Right lobe of liver (tissue), 6 donors: ENCODE data around the gene CLCNKB. TPM values are rescaled to one million over a fixed set of nuclear protein-coding genes. Genes with fewer than 3 reads are reported as not detected.

ENCODE experiments used
- ATAC-seq, 4 donors: fragments of 200-7000 bp; cut with Tn5 transposase; one replicate each; pipeline ENCODE4 v1.9.1; 2020; ENCODE audit warnings: mild to moderate bottlenecking in 4 of 4, moderate library complexity in 4 of 4
- DNase-seq, 3 donors: peaks; one replicate each; pipeline ENCODE4 v3.0.0-alpha.2; 2020
- H3K27ac ChIP-seq, 3 donors: fragments of 200-600 bp; one replicate each; pipeline ENCODE4 v1.8.0; 2022
- H3K27me3 ChIP-seq, 2 donors: fragments of 200-600 bp; one replicate each; pipeline ENCODE4 v1.8.0; 2022
- H3K36me3 ChIP-seq, 4 donors: fragments of 200-600 bp; sonication (generic) in 1 of 4; one replicate each; pipeline versions ENCODE4 v1.5.1 to v1.8.0; 2017 to 2022; ENCODE audit warnings: control low read depth in 1 of 4
- H3K4me1 ChIP-seq, 4 donors: fragments of 200-600 bp; sonication (generic) in 1 of 4; one replicate each; pipeline versions ENCODE4 v1.5.1 to v1.8.0; 2017 to 2022; ENCODE audit warnings: control low read depth in 1 of 4
- H3K4me3 ChIP-seq, 3 donors: fragments of 200-600 bp; one replicate each; pipeline ENCODE4 v1.8.0; 2022
- H3K9me3 ChIP-seq, 4 donors: fragments of 200-600 bp; sonication (generic) in 1 of 4; one replicate each; pipeline versions ENCODE4 v1.5.1 to v1.8.0; 2017 to 2022; ENCODE audit warnings: control low read depth in 1 of 4
- POLR2A ChIP-seq: fragments of 450-650 bp; IDR thresholded peaks from one replicate; pipeline ENCODE4 v1.6.1; 2017; ENCODE audit warnings: antibody characterized with exemption, mild to moderate bottlenecking
- WGBS: methylation state at CpG from one replicate; pipeline ENCODE4 v1.1.6; 2018; ENCODE audit warnings: low coverage, low lambda C conversion rate; ENCODE audit not compliant: insufficient coverage; ENCODE audit errors: missing lambda C conversion rate; 5-methylcytosine and 5-hydroxymethylcytosine counted together
- intact Hi-C, 2 donors: fragments of 100-400 bp; cut with DNase I; formaldehyde crosslinking; loops; one replicate each; pipeline versions ENCODE4 v1.11.2 to v1.14.1; 2022
- total RNA-seq, 6 experiments: library from RNA; depleted of rRNA in 2 of 6; stranded (reverse); fragments of >200 nt in 2 of 6; fragmentation: NEBNext Ultra II Directional in 3 of 6; extraction: Animal tissue kit (Norgen Biotek cat#: 25700) in 3 of 6; gene quantifications; one replicate each; pipeline versions ENCODE4 v1.1.0 to v1.2.4, GENCODE V29; 2016 to 2023
- TF ChIP-seq, protein P1 (sequence below), 4 donors: fragments of 200-600 bp in 3 of 4; fragments of 450-650 bp in 1 of 4; IDR thresholded peaks; one replicate each; pipeline versions ENCODE4 v1.5.1 to v1.8.0; 2016 to 2022; ENCODE audit warnings: antibody characterized with exemption in 4 of 4, mild to moderate bottlenecking in 2 of 4
- donor health status: DM: no; HTN: yes; CAD: no.
- donor health status: DM: no; HTN: no; CAD: no.
- donor health status: DM: no; HTN: no; CAD: no.
- donor health status: DM: no; HTN: yes; CAD: no.
- donor health status: DM: no; HTN: yes; CAD: no.

CLCNKB gene
- total RNA-seq, 6 experiments from 2014 or later: not detected

DNA sequence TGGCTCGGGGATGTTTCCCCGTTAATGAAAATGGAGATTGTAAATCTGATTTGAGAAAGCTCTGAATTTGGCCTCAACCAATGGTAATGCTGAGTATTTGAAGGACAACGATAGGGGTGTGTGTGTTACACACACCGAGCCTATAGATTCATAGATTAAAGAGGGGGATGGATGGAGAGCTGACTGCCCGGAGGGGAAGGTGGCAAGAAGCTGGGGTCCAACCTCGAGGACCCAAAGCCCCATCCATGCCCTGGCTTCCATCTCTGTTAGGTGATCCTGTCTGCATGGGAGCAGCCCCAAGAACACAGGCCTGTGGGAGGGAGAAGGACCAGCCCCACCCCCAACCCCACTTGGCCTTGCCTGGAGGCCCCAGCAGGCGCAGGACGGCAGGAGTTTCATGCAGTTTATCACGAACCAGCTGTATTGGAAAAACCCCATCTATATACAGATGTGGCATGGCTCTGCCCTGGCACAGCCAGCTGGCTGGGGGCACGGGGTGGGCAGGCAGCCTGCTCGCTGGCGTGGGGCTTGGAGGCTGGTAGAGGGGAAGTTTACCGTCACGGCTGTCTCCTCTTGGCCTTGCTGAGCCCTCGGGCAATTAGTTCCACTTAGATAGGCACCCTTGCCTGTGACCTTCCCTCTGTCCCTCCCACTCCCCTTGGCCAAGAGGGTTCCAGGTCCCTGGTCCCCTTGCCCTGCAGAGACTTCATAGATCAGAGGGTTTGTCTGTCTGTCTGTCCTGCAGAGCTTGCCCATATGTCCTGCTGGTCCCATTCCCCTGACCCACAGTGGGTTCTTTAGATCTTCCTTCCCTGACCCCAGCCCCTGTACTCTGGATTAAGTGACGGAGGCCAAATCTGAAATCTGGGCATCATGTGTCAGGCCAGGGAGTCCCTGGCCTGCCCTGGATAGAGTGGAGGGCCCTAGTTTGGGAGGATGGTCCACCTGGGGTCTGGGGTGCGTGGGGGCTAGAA, 28.8 kb upstream of the CLCNKB start:
- no peaks in the 10 kb centered on the region for H3K36me3 ChIP-seq
- H3K27ac ChIP-seq: no peak overlapping the region
- no peaks in the 10 kb centered on the region for H3K9me3 ChIP-seq
- H3K27me3 ChIP-seq: no peaks in the 10 kb centered on the region
- DNase-seq: peak in 1 of 3 donors; percentile 52
- TF ChIP-seq, protein P1, sequence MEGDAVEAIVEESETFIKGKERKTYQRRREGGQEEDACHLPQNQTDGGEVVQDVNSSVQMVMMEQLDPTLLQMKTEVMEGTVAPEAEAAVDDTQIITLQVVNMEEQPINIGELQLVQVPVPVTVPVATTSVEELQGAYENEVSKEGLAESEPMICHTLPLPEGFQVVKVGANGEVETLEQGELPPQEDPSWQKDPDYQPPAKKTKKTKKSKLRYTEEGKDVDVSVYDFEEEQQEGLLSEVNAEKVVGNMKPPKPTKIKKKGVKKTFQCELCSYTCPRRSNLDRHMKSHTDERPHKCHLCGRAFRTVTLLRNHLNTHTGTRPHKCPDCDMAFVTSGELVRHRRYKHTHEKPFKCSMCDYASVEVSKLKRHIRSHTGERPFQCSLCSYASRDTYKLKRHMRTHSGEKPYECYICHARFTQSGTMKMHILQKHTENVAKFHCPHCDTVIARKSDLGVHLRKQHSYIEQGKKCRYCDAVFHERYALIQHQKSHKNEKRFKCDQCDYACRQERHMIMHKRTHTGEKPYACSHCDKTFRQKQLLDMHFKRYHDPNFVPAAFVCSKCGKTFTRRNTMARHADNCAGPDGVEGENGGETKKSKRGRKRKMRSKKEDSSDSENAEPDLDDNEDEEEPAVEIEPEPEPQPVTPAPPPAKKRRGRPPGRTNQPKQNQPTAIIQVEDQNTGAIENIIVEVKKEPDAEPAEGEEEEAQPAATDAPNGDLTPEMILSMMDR (IDR thresholded peaks at IDR 0.05): no peak
- TF ChIP-seq POLR2A: no peak
- H3K4me1 ChIP-seq: peaks cover 0 to 11% (median 2%) of the 10 kb centered on the region in 4 donors
- ATAC-seq: no peak
- no peak overlapping the region for H3K4me3 ChIP-seq
- intact Hi-C loops: no loop called here
- WGBS: 52% methylated on average over 4 of the region's 17 CpGs

DNA sequence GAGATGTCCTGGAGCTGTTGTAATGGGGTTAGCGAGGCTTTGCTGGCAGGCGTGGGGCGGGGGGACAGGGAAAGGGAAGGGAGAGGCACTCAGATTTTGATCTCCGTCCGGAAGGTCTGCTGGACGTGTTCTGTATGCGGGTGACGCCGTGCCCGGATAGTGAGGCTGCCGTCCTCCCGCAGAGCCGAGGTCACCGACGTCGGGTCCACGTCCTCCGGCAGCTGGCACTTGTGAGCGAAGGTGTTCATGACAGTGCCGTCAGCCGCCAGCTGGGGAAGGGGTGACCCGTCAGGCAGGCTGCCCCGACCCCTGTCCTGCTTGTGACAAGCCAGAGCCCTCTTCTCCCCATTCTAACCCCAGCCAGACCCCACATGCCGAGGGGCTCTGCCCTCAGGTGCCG, 28.1 kb upstream of the CLCNKB start:
- H3K9me3 ChIP-seq: no peaks in the 10 kb centered on the region
- no peak overlapping the region for H3K27ac ChIP-seq
- 60% methylated on average over 1 of the region's 25 CpGs for WGBS
- no peaks in the 10 kb centered on the region for H3K36me3 ChIP-seq
- H3K4me3 ChIP-seq: no peak overlapping the region
- H3K4me1 ChIP-seq: peaks cover 0 to 11% (median 2%) of the 10 kb centered on the region in 4 donors
- TF ChIP-seq POLR2A: no peak
- TF ChIP-seq, protein P1 (IDR thresholded peaks at IDR 0.05): no peak
- no peak for ATAC-seq
- DNase-seq: peak in 1 of 3 donors; percentile 48
- H3K27me3 ChIP-seq: no peaks in the 10 kb centered on the region
- intact Hi-C loops: no loop called here

DNA sequence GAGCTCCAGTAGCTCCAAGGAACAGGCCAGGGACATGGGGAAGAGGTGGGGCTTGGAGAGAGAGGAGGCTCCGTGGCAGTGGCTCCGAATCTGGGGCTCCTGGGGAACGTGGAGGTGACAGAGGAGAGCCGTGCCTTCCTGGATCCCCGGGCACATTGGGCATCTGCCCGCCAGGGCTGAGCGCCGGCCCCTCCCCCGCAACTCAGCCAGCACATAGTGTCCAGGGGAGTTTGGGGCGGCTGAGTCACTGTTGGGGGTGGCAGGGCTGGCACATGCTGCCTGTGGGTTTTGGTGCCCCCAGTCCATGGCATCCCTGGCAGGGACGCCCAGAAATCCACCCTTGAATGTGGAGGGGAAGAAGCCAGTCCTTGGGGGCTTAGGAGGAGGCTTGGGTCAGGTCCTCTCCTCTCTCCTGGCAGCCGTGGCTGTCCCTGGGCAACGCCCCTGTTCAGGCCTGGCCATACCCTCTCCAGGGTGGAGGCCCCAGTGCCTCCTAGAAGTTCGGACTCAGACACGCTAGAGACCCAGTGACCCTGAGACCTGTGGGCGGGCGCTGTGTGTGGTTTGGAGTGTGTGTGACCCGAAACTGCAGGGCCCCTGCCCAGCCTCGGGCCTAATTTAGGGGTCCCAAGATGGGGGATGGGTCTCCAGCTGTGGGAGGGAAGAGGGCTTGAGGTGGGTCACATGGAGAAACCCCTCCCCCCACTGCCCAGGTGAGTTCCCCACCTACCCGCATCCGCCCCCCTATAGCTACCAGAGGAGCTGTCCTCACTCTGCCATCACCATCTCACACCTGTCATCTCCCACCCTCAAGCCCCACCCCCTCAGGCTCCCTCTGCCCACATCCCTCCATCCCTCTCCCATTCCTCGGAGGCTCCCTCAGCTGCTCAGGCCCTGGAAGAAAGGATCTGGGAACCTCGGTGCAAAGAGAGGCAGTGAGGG, 27.4 kb upstream of the CLCNKB start:
- no peaks in the 10 kb centered on the region for H3K27me3 ChIP-seq
- peaks cover 0 to 11% (median 2%) of the 10 kb centered on the region in 4 donors for H3K4me1 ChIP-seq
- no peaks in the 10 kb centered on the region for H3K36me3 ChIP-seq
- no peak overlapping the region for H3K4me3 ChIP-seq
- H3K27ac ChIP-seq: no peak overlapping the region
- no CpG with 5 or more reads among the region's 23 CpGs for WGBS
- TF ChIP-seq, protein P1 (IDR thresholded peaks at IDR 0.05): no peak
- no peak for TF ChIP-seq POLR2A
- H3K9me3 ChIP-seq: no peaks in the 10 kb centered on the region
- DNase-seq (no peak), ATAC-seq (no peak)
- intact Hi-C loops: no loop called here

DNA sequence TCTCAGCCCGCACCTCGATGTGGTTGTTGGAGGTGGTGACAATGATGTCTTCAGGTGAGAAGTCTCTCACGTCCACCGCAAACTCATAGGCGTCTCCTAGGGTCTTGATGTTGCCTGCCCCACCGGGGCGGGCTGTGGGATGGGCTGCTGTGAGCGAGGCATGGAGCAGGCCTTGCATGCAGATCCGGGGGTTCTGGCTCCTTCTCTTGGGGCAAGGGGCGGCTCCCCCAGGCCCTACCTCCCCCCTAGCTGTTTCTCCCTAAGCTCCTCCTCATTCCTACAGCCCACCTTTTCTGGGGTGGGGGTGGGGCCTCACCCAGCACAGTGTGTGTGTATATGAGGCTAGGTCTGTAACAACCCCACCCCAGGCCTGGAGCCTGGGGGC, 26.5 kb upstream of the CLCNKB start:
- DNase-seq (no peak), ATAC-seq (no peak)
- Histone ChIP-seq H3K27ac (no peak overlapping the region), H3K36me3 (no peaks in the 10 kb centered on the region), H3K4me3 (no peak overlapping the region), H3K4me1 (peaks cover 0 to 11% (median 2%) of the 10 kb centered on the region in 4 donors), H3K27me3 (no peaks in the 10 kb centered on the region), H3K9me3 (no peaks in the 10 kb centered on the region)
- TF ChIP-seq, protein P1 (IDR thresholded peaks at IDR 0.05): no peak
- TF ChIP-seq POLR2A: no peak
- 70% methylated on average over 2 of the region's 10 CpGs for WGBS
- intact Hi-C loops: no loop called here
